ENCODE data around the gene ACO2. TPM values are rescaled to one million over a fixed set of nuclear protein-coding genes. Genes with fewer than 3 reads are reported as not detected.

Gene ACO2
- total and polyA plus RNA-seq, 2 of the 8 experiments (the other 6 are each of a cell fraction or from before 2014, with no cell fraction given): 52.8 to 75.4 TPM

GRCh38 chr22:41445129-41446056 is 23.5 kb upstream of the ACO2 start (continued):
- TF ChIP-seq, protein P1, sequence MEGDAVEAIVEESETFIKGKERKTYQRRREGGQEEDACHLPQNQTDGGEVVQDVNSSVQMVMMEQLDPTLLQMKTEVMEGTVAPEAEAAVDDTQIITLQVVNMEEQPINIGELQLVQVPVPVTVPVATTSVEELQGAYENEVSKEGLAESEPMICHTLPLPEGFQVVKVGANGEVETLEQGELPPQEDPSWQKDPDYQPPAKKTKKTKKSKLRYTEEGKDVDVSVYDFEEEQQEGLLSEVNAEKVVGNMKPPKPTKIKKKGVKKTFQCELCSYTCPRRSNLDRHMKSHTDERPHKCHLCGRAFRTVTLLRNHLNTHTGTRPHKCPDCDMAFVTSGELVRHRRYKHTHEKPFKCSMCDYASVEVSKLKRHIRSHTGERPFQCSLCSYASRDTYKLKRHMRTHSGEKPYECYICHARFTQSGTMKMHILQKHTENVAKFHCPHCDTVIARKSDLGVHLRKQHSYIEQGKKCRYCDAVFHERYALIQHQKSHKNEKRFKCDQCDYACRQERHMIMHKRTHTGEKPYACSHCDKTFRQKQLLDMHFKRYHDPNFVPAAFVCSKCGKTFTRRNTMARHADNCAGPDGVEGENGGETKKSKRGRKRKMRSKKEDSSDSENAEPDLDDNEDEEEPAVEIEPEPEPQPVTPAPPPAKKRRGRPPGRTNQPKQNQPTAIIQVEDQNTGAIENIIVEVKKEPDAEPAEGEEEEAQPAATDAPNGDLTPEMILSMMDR (IDR thresholded peaks at IDR 0.05; ENCODE audit: control extremely low read depth in 1 of 3, insufficient read depth in 1 of 3, low read depth in 1 of 3, low read length in 3 of 3): no peak
- TF ChIP-seq KDM4A (IDR thresholded peaks at IDR 0.05; ENCODE audit: low read depth, low read length, severe bottlenecking): no peak
- TF ChIP-seq SRF (IDR thresholded peaks at IDR 0.05; ENCODE audit: low read depth, low read length): no peak
- TF ChIP-seq MAX (IDR thresholded peaks at IDR 0.05): no peak
- TF ChIP-seq POLR2A (IDR thresholded peaks at IDR 0.05; ENCODE audit: control extremely low read depth in 1 of 2, low read depth in 2 of 2, low read length in 2 of 2): peak in 1 of 2 experiments; percentile 16; a peak in 1 of 3 replicates
- TF ChIP-seq RBBP5 (IDR thresholded peaks at IDR 0.05; ENCODE audit: borderline replicate concordance, low read depth, low read length): no peak
- no peak for TF ChIP-seq TBP (IDR thresholded peaks at IDR 0.05; ENCODE audit: low read depth, low read length)
- TF ChIP-seq CTBP2 (IDR thresholded peaks at IDR 0.05; ENCODE audit: borderline replicate concordance, insufficient read depth, insufficient read length, low read length): no peak
- TF ChIP-seq ATF2 (IDR thresholded peaks at IDR 0.05; ENCODE audit: low read length): no peak
- TF ChIP-seq GTF2F1 (IDR thresholded peaks at IDR 0.05; ENCODE audit: borderline replicate concordance, low read depth, low read length): no peak
- TF ChIP-seq YY1 (IDR thresholded peaks at IDR 0.05; ENCODE audit: low read depth, low read length): no peak
- no peak for TF ChIP-seq TEAD4 (IDR thresholded peaks at IDR 0.05; ENCODE audit: low read depth, low read length)
- TF ChIP-seq ASH2L (IDR thresholded peaks at IDR 0.05; ENCODE audit: low read length): peak; percentile 2
- no peak for TF ChIP-seq SP1 (IDR thresholded peaks at IDR 0.05; ENCODE audit: low read depth, low read length)
- no peak for TF ChIP-seq CHD1 (IDR thresholded peaks at IDR 0.05; ENCODE audit: low read depth, low read length)
- no peak for TF ChIP-seq CEBPB (IDR thresholded peaks at IDR 0.05; ENCODE audit: low read depth, low read length)
- TF ChIP-seq SAP30 (IDR thresholded peaks at IDR 0.05; ENCODE audit: insufficient read depth, insufficient replicate concordance, low read length): peak; percentile 30
- no peak for TF ChIP-seq CHD2 (IDR thresholded peaks at IDR 0.05; ENCODE audit: low read length)
- TF ChIP-seq ZNF274 (IDR thresholded peaks at IDR 0.05; ENCODE audit: borderline replicate concordance, extremely low read depth, low read length): no peak
- TF ChIP-seq POLR2AphosphoS5 (IDR thresholded peaks at IDR 0.05; ENCODE audit: low read depth, low read length): no peak; the same call in 1 of the 2 replicates

All from H1 (cell line).